Measurements from ENCODE around the gene ZP1. TPM values are rescaled to one million over a fixed set of nuclear protein-coding genes. Genes with fewer than 3 reads are reported as not detected.

The ZP1 gene
- polyA plus RNA-seq, 3 donors = 0.12 to 0.32 TPM; not detected in 1

DNA sequence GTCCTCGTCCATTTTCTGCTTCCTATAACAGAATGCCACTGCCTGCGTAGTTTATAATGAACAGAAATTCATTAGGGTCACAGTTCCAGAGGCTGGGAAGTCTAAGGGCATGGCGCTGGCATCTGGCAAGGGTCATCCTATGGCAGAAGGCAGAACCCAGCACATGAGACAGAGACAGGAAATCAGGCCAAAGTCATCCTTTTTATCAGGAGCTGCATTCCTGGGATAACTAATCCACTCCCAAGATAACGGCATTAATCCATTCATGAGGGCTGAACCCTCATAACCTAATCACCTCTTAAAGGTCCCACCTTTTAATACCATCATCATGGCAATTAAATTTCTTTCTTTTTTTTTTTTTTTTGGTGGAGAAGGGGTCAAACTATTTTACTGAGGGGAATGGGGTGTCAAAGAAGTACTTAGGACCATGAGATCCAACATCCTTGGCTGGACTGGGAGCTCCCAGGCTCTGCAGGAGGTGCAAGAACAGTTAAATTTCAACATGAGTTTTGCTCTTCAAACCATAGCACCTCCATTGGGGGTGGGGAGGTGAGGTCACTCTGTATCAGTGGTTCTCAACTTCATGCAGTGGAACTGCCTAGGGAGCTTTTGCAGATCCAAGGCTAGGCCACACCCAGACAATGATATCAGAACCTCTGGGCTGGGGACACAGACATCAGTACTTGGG, 51.1 kb downstream of the ZP1 start:
- DNase-seq (ENCODE audit: extremely low read depth in 1 of 11, low read depth in 9 of 11, low spot score in 4 of 11) = no peak

DNA sequence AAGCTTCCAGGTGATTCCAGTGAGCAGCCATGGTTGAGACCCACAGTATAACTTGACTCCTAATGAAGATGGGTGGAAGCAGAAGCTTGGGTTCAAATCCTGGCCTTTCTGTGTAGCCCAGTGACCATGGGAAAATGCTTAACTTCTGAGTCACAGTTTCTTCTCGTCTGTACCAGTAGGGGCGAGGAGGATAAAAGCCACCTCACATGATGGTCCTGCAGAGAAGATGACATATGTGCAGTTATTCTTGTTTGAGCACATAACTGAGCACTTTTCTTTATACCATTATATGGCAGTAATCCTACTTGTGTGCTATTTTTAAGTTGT, 51.6 kb downstream of the ZP1 start:
- DNase-seq (ENCODE audit: extremely low read depth in 1 of 11, low read depth in 9 of 11, low spot score in 4 of 11) = no peak

DNA sequence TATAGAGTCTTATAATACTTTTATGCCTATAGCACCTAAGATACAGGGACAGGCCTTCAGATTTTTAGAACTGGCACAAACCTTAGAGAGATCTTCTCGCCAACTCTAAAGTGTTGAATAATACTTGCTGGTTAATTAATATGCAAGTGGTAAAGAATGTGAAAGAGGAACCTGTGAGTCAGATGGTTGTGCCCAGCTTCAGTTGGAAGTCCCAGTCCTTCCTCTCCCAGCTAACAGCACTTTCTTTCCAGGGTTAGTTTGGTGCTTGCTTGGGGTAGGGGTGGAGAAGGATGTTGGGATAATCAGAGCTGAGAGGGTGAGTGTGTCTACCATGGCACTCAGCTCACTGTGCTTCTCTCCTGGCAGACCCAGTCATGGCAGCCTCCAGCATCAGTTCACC, 52.0 kb downstream of the ZP1 start:
- no peak for DNase-seq (ENCODE audit: extremely low read depth in 1 of 11, low read depth in 9 of 11, low spot score in 4 of 11)

DNA sequence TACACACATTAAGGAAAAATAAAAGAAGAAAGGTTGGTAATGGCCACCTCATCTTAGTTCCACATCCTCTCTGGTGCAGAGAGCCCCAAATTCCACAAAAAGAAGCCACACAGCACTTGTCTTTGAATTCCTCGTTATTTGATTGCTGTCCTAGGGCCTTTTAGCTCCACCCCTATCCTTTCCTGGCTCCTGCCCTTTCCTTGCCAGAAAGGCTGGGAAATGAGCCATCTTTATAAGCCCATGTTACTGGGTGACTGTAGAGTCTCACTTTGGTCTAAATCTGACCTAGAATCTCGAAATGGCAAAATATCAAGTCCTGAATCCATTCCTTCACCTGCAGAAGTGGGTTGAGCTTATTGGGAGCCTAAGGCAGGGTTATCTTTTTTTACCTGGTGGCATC, 52.6 kb downstream of the ZP1 start:
- no peak for DNase-seq (ENCODE audit: extremely low read depth in 1 of 11, low read depth in 9 of 11, low spot score in 4 of 11)

DNA sequence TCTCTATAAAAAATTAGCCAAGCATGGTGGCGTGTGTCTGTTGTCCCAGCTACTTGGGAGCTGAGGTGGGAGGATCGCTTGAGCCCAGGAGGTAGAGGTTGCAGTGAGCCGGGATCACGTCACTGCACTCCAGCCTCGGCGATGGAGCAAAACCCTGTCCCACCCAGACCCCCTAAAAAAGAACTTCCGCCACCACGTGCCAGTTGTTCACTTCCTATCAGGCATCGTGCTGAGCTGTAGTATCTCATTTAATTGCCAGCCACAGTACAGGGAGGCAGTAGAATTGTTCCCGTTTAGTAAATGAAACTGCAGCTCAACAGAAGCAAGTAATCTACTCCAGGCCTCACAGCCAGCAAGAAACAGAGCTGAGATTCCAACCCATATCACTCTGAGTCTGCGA, 53.9 kb downstream of the ZP1 start:
- no peak for DNase-seq (ENCODE audit: extremely low read depth in 1 of 11, low read depth in 9 of 11, low spot score in 4 of 11)

DNA sequence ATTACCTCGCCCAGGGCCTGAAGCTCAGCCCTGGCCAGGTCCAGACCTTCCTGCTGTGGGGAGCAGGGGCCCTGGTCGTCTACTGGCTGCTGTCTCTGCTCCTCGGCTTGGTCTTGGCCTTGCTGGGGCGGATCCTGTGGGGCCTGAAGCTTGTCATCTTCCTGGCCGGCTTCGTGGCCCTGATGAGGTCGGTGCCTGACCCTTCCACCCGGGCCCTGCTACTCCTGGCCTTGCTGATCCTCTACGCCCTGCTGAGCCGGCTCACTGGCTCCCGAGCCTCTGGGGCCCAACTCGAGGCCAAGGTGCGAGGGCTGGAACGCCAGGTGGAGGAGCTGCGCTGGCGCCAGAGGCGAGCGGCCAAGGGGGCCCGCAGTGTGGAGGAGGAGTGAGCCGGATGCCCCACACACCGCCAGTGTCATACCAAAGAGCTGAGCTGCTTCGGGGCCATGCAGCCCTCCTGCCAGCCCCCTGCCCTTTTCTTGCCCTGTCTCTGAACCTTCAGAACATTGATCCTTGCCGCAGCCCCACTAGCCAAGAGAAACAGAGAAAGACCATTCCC, 54.5 kb downstream of the ZP1 start:
- no peak for DNase-seq (ENCODE audit: extremely low read depth in 1 of 11, low read depth in 9 of 11, low spot score in 4 of 11)

DNA sequence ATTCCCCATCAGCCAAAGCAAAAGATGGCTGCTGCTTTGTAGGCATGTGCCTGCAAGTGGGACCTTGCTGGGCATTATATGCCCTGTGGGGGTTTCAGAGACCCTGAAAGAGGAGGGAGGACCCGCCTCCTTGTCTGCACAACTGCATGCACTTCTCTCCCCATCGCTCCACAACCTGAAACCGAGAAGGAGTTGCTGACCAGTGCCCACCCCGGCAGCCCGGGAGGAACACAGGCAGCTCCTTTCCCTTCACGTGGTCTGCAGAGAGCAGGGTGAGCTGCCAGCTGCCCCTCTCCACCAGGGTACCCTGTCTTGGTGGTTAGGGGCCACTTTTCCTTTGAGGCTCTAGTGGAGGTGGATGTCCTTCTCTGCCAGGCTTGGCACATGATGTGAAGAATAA, 55.6 kb downstream of the ZP1 start:
- DNase-seq (ENCODE audit: extremely low read depth in 1 of 11, low read depth in 9 of 11, low spot score in 4 of 11) = no peak

DNA sequence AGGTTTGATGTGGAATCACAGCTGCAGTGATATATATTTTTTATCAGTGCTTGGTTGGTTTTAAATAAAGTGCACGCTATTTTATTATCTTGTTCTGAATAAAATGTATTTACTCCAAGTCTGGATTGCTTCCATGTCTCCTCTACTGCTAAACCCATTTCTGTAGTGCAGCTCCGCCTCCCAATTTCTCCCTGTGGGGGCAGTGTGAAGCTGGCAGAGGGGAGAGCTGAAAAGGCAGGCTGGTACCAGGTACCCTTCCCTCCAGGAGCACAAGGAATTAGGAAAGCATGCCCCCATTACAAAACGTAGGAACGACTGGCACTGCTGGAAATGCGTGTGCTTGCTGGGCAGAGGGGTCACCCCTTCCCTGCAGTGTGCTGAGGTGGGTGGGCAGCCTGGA, 56.0 kb downstream of the ZP1 start:
- DNase-seq (ENCODE audit: extremely low read depth in 1 of 11, low read depth in 9 of 11, low spot score in 4 of 11) = no peak

DNA sequence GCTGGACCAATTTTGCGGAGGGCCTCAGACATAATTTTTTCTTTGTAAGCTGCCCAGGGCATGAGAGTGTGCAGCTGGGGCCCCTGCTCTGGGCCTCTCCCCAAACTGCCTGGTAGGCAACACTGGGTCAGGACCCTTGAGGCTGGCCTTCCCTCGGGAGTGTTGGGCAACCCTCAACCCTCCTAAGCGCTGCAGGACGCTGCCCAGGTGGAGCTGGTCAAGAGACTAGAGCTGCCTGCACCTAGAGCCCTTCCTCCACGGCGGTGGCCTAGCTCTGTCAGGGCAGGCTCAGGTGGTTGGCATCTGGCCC, 56.4 kb downstream of the ZP1 start:
- DNase-seq (ENCODE audit: extremely low read depth in 1 of 11, low read depth in 9 of 11, low spot score in 4 of 11) = no peak

DNA sequence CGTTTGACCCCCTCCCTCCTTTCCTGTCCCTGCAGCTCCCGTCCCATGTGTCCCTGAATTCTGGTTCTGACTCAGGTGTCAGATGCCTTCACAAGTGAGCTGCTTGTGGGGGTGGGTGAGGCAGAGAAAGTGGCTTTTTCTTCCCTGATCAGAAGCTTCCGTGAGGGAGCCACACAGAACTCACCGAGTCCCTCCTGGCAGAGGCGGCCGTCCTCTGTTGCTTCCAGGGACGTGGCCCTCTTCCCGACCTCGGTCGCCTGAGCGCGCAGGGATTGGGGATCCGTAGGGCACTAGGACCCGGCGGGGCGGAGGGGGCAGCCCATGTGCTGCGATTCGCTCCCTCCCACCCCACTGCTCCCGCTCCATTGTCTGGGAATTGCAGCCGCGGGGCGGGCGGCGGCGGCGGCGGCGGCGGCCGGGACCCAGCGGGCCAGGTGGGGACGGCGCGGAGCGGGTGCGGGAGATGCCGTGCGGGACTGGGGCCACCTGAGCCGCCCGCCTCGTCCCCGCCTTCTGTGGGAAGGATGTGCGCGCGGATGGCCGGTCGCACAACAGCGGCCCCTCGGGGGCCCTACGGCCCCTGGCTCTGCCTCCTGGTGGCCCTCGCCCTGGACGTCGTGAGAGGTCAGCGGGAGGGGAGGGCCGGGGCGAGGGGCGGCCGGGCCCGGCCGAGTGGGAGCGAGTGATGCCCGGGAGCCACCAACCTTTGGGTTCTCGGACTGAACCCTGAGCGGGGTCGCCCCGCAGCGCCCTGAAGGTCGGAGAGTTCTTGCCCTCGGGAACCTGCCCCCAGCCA, 57.0 kb downstream of the ZP1 start, which contains the start of gene TMEM132A:
TSS of gene TMEM132A (plus strand) at position 351 of the 796 bp plus-strand sequence. CDS start at position 525, 174 bp downstream.
- DNase-seq (ENCODE audit: extremely low read depth in 1 of 11, low read depth in 9 of 11, low spot score in 4 of 11) = peak in 3 of 11 donors; percentile 61 to 72 (median 66)

Other genes starting within 250 kb of the ZP1 start
- under 1 TPM in 1 of 3 donors, not detected in 2; 0.20 TPM for gene MS4A8, start 167.9 kb upstream of the ZP1 start, polyA plus RNA-seq (ENCODE audit: insufficient read length in 3 of 3)
- not detected for gene MS4A18, start 142.8 kb upstream of the ZP1 start, polyA plus RNA-seq (ENCODE audit: insufficient read length in 3 of 3)
- gene MS4A15, start 110.7 kb upstream of the ZP1 start, polyA plus RNA-seq (ENCODE audit: insufficient read length in 3 of 3) = not detected
- under 1 TPM; 0.13 to 0.21 (median 0.19) TPM for gene MS4A10, start 82.2 kb upstream of the ZP1 start, polyA plus RNA-seq (ENCODE audit: insufficient read length in 3 of 3)
- gene CCDC86, start 25.4 kb upstream of the ZP1 start, polyA plus RNA-seq (ENCODE audit: insufficient read length in 3 of 3) = 10 to 100 TPM; 15.2 to 22.0 (median 19.2) TPM
- under 1 TPM; 0.09 to 0.23 (median 0.20) TPM for gene PTGDR2, start 11.6 kb upstream of the ZP1 start, polyA plus RNA-seq (ENCODE audit: insufficient read length in 3 of 3)
- gene PRPF19, start 39.0 kb downstream of the ZP1 start, polyA plus RNA-seq (ENCODE audit: insufficient read length in 3 of 3) = 100 to 1,000 TPM; 120 to 148 (median 134) TPM
- 10 to 100 TPM; 80.1 to 96.6 (median 86.7) TPM for gene TMEM109, start 46.6 kb downstream of the ZP1 start, polyA plus RNA-seq (ENCODE audit: insufficient read length in 3 of 3)
- gene TMEM132A, start 56.9 kb downstream of the ZP1 start, polyA plus RNA-seq (ENCODE audit: insufficient read length in 3 of 3) = 10 to 100 TPM; 49.2 to 90.8 (median 83.4) TPM
- 10 to 100 TPM; 14.2 to 19.1 (median 18.5) TPM for gene SLC15A3, start 84.6 kb downstream of the ZP1 start, polyA plus RNA-seq (ENCODE audit: insufficient read length in 3 of 3)
- 1 to 10 TPM in 2 of 3 donors, under 1 TPM in 1; 0.95 to 1.5 (median 1.4) TPM for gene CD6, start 104.1 kb downstream of the ZP1 start, polyA plus RNA-seq (ENCODE audit: insufficient read length in 3 of 3)
- gene CD5, start 234.9 kb downstream of the ZP1 start, polyA plus RNA-seq (ENCODE audit: insufficient read length in 3 of 3) = under 1 TPM in 2 of 3 donors, not detected in 1; 0.09 to 0.14 TPM